ENCODE measurements around the gene SNRNP200. TPM values are rescaled to one million over a fixed set of nuclear protein-coding genes. Genes with fewer than 3 reads are reported as not detected.

SNRNP200 gene
- total RNA-seq, 2 donors from 2014 or later = 190 to 211 TPM

DNA sequence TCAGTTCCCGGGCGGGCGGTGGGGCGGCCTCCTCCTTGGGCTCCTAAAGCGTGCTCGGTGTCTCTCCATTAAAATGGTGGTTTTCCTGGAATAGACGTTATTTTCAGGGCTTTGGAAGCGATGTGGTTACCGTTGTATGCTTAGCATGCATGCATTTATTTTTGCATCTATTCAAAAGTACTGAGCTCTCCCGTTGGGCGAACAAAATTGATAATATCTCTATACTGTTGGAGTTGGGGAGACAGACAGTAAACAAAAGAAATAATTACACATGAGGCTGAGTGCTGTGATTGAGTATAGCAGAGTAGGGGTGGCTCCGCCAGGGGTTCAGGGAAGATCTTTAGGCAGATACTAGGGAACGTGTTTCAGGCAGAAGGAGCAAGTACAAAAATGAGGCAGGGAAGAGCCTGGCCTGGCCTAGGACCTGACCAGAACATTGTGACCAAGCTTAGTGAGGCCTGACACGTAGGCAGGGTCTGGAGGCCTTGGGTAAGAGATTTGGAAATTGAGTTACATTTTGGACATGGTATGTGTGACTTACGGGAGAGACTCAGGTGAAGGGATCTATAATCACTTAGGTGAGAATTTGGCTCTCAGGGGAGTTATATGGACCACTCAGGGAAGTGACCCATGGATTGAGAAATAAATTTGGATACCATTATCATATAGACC lies 30.9 kb upstream of the SNRNP200 start:
- Mint-ChIP-seq H3K27me3 (ENCODE audit: insufficient read depth) (peaks cover 2% of the 10 kb centered on the region), H3K27ac (peak overlapping the region; percentile 62), H3K4me1 (peaks cover 11% of the 10 kb centered on the region), H3K36me3 (ENCODE audit: low read depth) (peaks cover 12% of the 10 kb centered on the region), H3K4me3 (peak overlapping the region; percentile 67), H3K9me3 (no peaks in the 10 kb centered on the region)
- TF ChIP-seq CTCF (conservative IDR thresholded peaks at IDR 0.05) = no peak
- H3K4me1 ChIP-seq (ENCODE audit: control insufficient read depth, insufficient read depth, low read length) = no peaks in the 10 kb centered on the region
- H3K27ac ChIP-seq (ENCODE audit: low read depth, low read length) = no peak overlapping the region
- no peak for DNase-seq
- no peaks in the 10 kb centered on the region for H3K36me3 ChIP-seq (ENCODE audit: control insufficient read depth, insufficient read depth, low read length)
- WGBS, 2 experiments (ENCODE audit: insufficient coverage in 1 of 2, insufficient read length in 1 of 2) = 10 to 13% methylated on average over 8 to 15 of the region's 15 CpGs
- no peaks in the 10 kb centered on the region for H3K27me3 ChIP-seq (ENCODE audit: control insufficient read depth, insufficient read depth, low read length, poor library complexity, severe bottlenecking)
- peak overlapping the region; percentile 56 for H3K9ac ChIP-seq (ENCODE audit: extremely low read depth, low read length, poor library complexity, severe bottlenecking)
- H3K4me3 ChIP-seq (ENCODE audit: low read length) = peak overlapping the region; percentile 91
- no peaks in the 10 kb centered on the region for H3K9me3 ChIP-seq (ENCODE audit: control insufficient read depth, low read length)

DNA sequence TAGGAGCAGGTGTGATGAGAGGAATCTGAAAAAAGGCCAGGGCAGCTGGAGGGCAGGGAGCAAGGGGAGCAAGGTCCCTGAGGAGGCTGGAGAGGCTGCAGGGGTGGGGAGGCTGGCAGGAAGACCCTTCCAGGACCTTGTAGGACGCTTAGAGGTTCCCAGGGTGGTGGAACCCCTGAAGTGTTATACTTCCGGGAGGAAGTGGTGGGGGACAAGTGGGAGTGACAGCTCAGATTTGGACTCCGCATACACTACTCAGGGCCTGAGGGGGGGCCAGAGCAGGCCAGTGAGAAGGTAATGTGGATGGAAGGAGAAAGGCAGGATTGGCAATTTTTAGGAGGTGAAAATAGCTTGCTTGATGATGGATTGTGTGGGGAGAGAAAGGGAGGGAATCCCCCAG lies 28.4 kb upstream of the SNRNP200 start:
- no peak for TF ChIP-seq CTCF (conservative IDR thresholded peaks at IDR 0.05)
- H3K4me1 ChIP-seq (ENCODE audit: control insufficient read depth, insufficient read depth, low read length) = no peaks in the 10 kb centered on the region
- no peak overlapping the region for H3K9ac ChIP-seq (ENCODE audit: extremely low read depth, low read length, poor library complexity, severe bottlenecking)
- peak overlapping the region; percentile 67 for H3K4me3 Mint-ChIP-seq
- H3K9me3 Mint-ChIP-seq = no peaks in the 10 kb centered on the region
- H3K36me3 ChIP-seq (ENCODE audit: control insufficient read depth, insufficient read depth, low read length) = no peaks in the 10 kb centered on the region
- H3K4me1 Mint-ChIP-seq = peaks cover 11% of the 10 kb centered on the region
- DNase-seq = no peak
- peaks cover 2% of the 10 kb centered on the region for H3K27me3 Mint-ChIP-seq (ENCODE audit: insufficient read depth)
- H3K4me3 ChIP-seq (ENCODE audit: low read length) = no peak overlapping the region
- no peak overlapping the region for H3K27ac Mint-ChIP-seq
- H3K9me3 ChIP-seq (ENCODE audit: control insufficient read depth, low read length) = no peaks in the 10 kb centered on the region
- H3K36me3 Mint-ChIP-seq (ENCODE audit: low read depth) = peaks cover 5% of the 10 kb centered on the region
- H3K27me3 ChIP-seq (ENCODE audit: control insufficient read depth, insufficient read depth, low read length, poor library complexity, severe bottlenecking) = no peaks in the 10 kb centered on the region
- 95 to 100% methylated on average over 2 to 3 of the region's 3 CpGs for WGBS, 2 experiments (ENCODE audit: insufficient coverage in 1 of 2, insufficient read length in 1 of 2)
- no peak overlapping the region for H3K27ac ChIP-seq (ENCODE audit: low read depth, low read length)

DNA sequence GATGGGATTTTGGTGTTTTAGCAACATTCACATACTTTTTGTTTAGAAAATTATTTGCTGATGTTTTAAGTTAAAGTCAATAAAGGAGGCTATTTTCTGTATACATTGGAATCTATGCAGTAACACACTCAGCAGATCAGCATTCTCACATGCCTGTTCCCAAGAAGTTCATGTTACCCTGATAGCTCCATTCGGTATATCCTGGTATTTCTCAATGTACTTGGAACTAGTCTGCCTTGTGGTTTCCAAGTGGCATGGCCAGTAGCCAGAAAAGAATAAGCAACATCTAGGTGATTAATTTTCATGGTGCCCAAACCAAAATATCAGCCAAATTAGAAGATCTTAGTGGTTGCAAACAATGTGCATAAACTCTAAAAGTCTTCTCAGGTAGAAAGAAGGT lies 25.1 kb upstream of the SNRNP200 start:
- TF ChIP-seq CTCF (conservative IDR thresholded peaks at IDR 0.05) = no peak
- Histone ChIP-seq H3K27ac (ENCODE audit: low read depth, low read length) (no peak overlapping the region), H3K4me3 (ENCODE audit: low read length) (no peak overlapping the region), H3K36me3 (ENCODE audit: control insufficient read depth, insufficient read depth, low read length) (no peaks in the 10 kb centered on the region), H3K9me3 (ENCODE audit: control insufficient read depth, low read length) (no peaks in the 10 kb centered on the region), H3K27me3 (ENCODE audit: control insufficient read depth, insufficient read depth, low read length, poor library complexity, severe bottlenecking) (no peaks in the 10 kb centered on the region), H3K9ac (ENCODE audit: extremely low read depth, low read length, poor library complexity, severe bottlenecking) (no peak overlapping the region), H3K4me1 (ENCODE audit: control insufficient read depth, insufficient read depth, low read length) (no peaks in the 10 kb centered on the region)
- Mint-ChIP-seq H3K27ac (no peak overlapping the region), H3K36me3 (ENCODE audit: low read depth) (peaks cover 11% of the 10 kb centered on the region), H3K4me1 (peaks cover 11% of the 10 kb centered on the region), H3K27me3 (ENCODE audit: insufficient read depth) (peaks cover 7% of the 10 kb centered on the region), H3K4me3 (no peak overlapping the region), H3K9me3 (no peaks in the 10 kb centered on the region)
- DNase-seq = no peak
- WGBS, 2 experiments (ENCODE audit: insufficient coverage in 1 of 2, insufficient read length in 1 of 2) = 78 to 98% methylated on average over 1 of the region's 1 CpG

All from endodermal cell (in vitro differentiated cells).